H9 (cell line): ENCODE data around the gene S100A6. TPM values are rescaled to one million over a fixed set of nuclear protein-coding genes. Genes with fewer than 3 reads are reported as not detected.

Experiments
- DNase-seq: peaks from one replicate; pipeline ENCODE4 v3.0.0-alpha.2; 2017
- H2AFZ ChIP-seq: one replicate; pipeline ENCODE4 v1.6.1; 2013; ENCODE audit warnings: mild to moderate bottlenecking, low read length, control low read depth, moderate library complexity
- H2AK5ac ChIP-seq: 2 replicates; pipeline ENCODE4 v1.6.1; 2013; ENCODE audit warnings: low read length, control low read depth, mixed read lengths; ENCODE audit not compliant: insufficient read length
- H2BK120ac ChIP-seq: one replicate; pipeline ENCODE4 v1.6.1; 2013; ENCODE audit warnings: low read depth, mild to moderate bottlenecking, low read length, control low read depth, inconsistent platforms; ENCODE audit not compliant: poor library complexity, severe bottlenecking
- H2BK12ac ChIP-seq: 2 replicates; pipeline ENCODE4 v1.6.1; 2013; ENCODE audit warnings: low read length, control low read depth, mixed read lengths, low read depth; ENCODE audit not compliant: insufficient read length
- H2BK15ac ChIP-seq: 2 replicates; pipeline ENCODE4 v1.6.1; 2013; ENCODE audit warnings: low read depth, low read length, control low read depth
- H2BK20ac ChIP-seq: one replicate; pipeline ENCODE4 v1.6.1; 2013; ENCODE audit warnings: low read depth, mild to moderate bottlenecking, low read length, control low read depth, inconsistent platforms; ENCODE audit not compliant: poor library complexity, severe bottlenecking
- H2BK5ac ChIP-seq: 2 replicates; pipeline ENCODE4 v1.6.1; 2013; ENCODE audit warnings: low read length, control low read depth, mixed read lengths; ENCODE audit not compliant: insufficient read length
- H3K14ac ChIP-seq: 2 replicates; pipeline ENCODE4 v1.6.1; 2013; ENCODE audit warnings: low read length, control low read depth; ENCODE audit not compliant: insufficient read depth
- H3K18ac ChIP-seq: 2 replicates; pipeline ENCODE4 v1.6.1; 2013; ENCODE audit warnings: low read depth, mild to moderate bottlenecking, mixed read lengths, low read length, control low read depth; ENCODE audit not compliant: insufficient read length
- H3K23ac ChIP-seq: 2 replicates; pipeline ENCODE4 v1.6.1; 2013; ENCODE audit warnings: low read length, control low read depth, mixed read lengths, low read depth; ENCODE audit not compliant: insufficient read length
- H3K23me2 ChIP-seq: 2 replicates; pipeline ENCODE4 v1.6.1; 2013; ENCODE audit warnings: low read depth, mild to moderate bottlenecking, mixed read lengths, low read length, control low read depth; ENCODE audit not compliant: insufficient read length, poor library complexity, severe bottlenecking
- H3K27ac ChIP-seq: 2 replicates; pipeline ENCODE4 v1.5.1; 2013; ENCODE audit warnings: low read length, control low read depth, mixed read lengths, low read depth; ENCODE audit not compliant: insufficient read length
- H3K27me3 ChIP-seq: 2 replicates; pipeline ENCODE4 v1.6.1; 2013; ENCODE audit warnings: low read length, control low read depth, inconsistent platforms; ENCODE audit not compliant: insufficient read depth
- H3K4ac ChIP-seq: 2 replicates; pipeline ENCODE4 v1.6.1; 2013; ENCODE audit warnings: low read depth, mild to moderate bottlenecking, control low read depth, inconsistent platforms, low read length, moderate library complexity
- H3K4me1 ChIP-seq: 2 replicates; pipeline ENCODE4 v1.6.1; 2013; ENCODE audit warnings: low read length, control low read depth, inconsistent platforms; ENCODE audit not compliant: insufficient read depth
- H3K4me2 ChIP-seq: 2 replicates; pipeline ENCODE4 v1.6.1; 2013; ENCODE audit warnings: low read length, control low read depth, mixed read lengths; ENCODE audit not compliant: insufficient read length, insufficient read depth
- H3K56ac ChIP-seq: 2 replicates; pipeline ENCODE4 v1.6.1; 2013; ENCODE audit warnings: low read depth, mild to moderate bottlenecking, mixed read lengths, low read length, control low read depth; ENCODE audit not compliant: insufficient read length
- H3K79me1 ChIP-seq: 2 replicates; pipeline ENCODE4 v1.6.1; 2013; ENCODE audit warnings: low read depth, mild to moderate bottlenecking, moderate library complexity, low read length, control low read depth, inconsistent platforms; ENCODE audit not compliant: insufficient read depth, poor library complexity, severe bottlenecking
- H3K79me2 ChIP-seq: 2 replicates; pipeline ENCODE4 v1.6.1; 2013; ENCODE audit warnings: low read length, control low read depth, inconsistent platforms; ENCODE audit not compliant: insufficient read depth
- H3K9ac ChIP-seq: 2 replicates; pipeline ENCODE4 v1.6.1; 2013; ENCODE audit warnings: low read length, control low read depth, mixed read lengths; ENCODE audit not compliant: insufficient read length; ENCODE audit errors: extremely low read depth
- H3K9me3 ChIP-seq: one replicate; pipeline ENCODE4 v1.6.1; 2013; ENCODE audit warnings: low read depth, low read length, inconsistent platforms; ENCODE audit not compliant: control insufficient read depth
- H3T11ph ChIP-seq: one replicate; pipeline ENCODE4 v1.6.1; 2013; ENCODE audit warnings: mild to moderate bottlenecking, low read length, control low read depth, inconsistent platforms
- H4K20me1 ChIP-seq: one replicate; pipeline ENCODE4 v1.6.1; 2013; ENCODE audit not compliant: control insufficient read depth, insufficient read length, insufficient read depth
- H4K5ac ChIP-seq: 2 replicates; pipeline ENCODE4 v1.6.1; 2013; ENCODE audit warnings: low read depth, mild to moderate bottlenecking, mixed read lengths, low read length, control low read depth; ENCODE audit not compliant: insufficient read length
- H4K8ac ChIP-seq: replicated peaks from 2 replicates; pipeline ENCODE4 v1.6.1; 2013; ENCODE audit warnings: low read length, control low read depth, mixed read lengths, low read depth; ENCODE audit not compliant: insufficient read length
- H4K91ac ChIP-seq: 2 replicates; pipeline ENCODE4 v1.6.1; 2013; ENCODE audit warnings: low read depth, mild to moderate bottlenecking, moderate library complexity, mixed read lengths, low read length, control low read depth; ENCODE audit not compliant: insufficient read length
- H3K27ac Mint-ChIP-seq, 3 experiments: 2 replicates in 2 of 3; 3 replicates in 1 of 3; pipeline ENCODE4 v1.8.0; 2020 to 2021; ENCODE audit warnings: mixed read lengths in 3 of 3, mild to moderate bottlenecking in 1 of 3, moderate library complexity in 1 of 3
- H3K27me3 Mint-ChIP-seq: 2 replicates; pipeline ENCODE4 v1.8.0; 2021; ENCODE audit warnings: low read depth, mild to moderate bottlenecking, moderate library complexity, mixed read lengths
- H3K36me3 Mint-ChIP-seq, 3 experiments: 2 replicates in 2 of 3; 3 replicates in 1 of 3; pipeline ENCODE4 v1.8.0; 2020 to 2021; ENCODE audit warnings: low read depth in 3 of 3, mixed read lengths in 3 of 3; ENCODE audit not compliant: insufficient read depth in 1 of 3
- H3K4me1 Mint-ChIP-seq, 2 experiments: 2 replicates each; pipeline ENCODE4 v1.8.0; 2020; ENCODE audit warnings: mixed read lengths in 2 of 2
- H3K4me3 Mint-ChIP-seq, 2 experiments: 2 replicates in 1 of 2; 3 replicates in 1 of 2; pipeline ENCODE4 v1.8.0; 2020 to 2021; ENCODE audit warnings: mild to moderate bottlenecking in 2 of 2, mixed read lengths in 2 of 2, moderate library complexity in 1 of 2
- H3K9me3 Mint-ChIP-seq, 2 experiments: 2 replicates in 1 of 2; 3 replicates in 1 of 2; pipeline ENCODE4 v1.8.0; 2020; ENCODE audit warnings: mild to moderate bottlenecking in 2 of 2, mixed read lengths in 2 of 2, moderate library complexity in 1 of 2
- CTCF ChIP-seq: fragments of 200-600 bp; sonication (generic); conservative IDR thresholded peaks from 3 replicates; pipeline ENCODE4 v1.8.0; 2021; ENCODE audit warnings: antibody characterized with exemption, mild to moderate bottlenecking
- WGBS: extraction: QIAGEN DNeasy Blood & Tissue Kit; methylation state at CpG from one replicate; pipeline ENCODE4 v1.1.7; 2013; ENCODE audit warnings: missing lambda C conversion rate, low lambda C conversion rate, mixed read lengths; ENCODE audit not compliant: insufficient read length; ENCODE audit errors: extremely low coverage; 5-methylcytosine and 5-hydroxymethylcytosine counted together
- total RNA-seq: library from RNA; stranded (reverse); gene quantifications from 2 replicates; pipeline ENCODE4 v1.2.1, GENCODE V29; 2021

S100A6 gene
- total RNA-seq, 1 experiment from 2014 or later = not detected

- H3K9ac ChIP-seq = no peak overlapping the region
- no peak for TF ChIP-seq CTCF
- no peaks in the 10 kb centered on the region for H3K79me1 ChIP-seq
- H3K56ac ChIP-seq = no peak overlapping the region
- no peaks in the 10 kb centered on the region for H3K9me3 ChIP-seq
- no peaks in the 10 kb centered on the region for H3K23me2 ChIP-seq
- no peak overlapping the region for H3K27ac Mint-ChIP-seq
- no peaks in the 10 kb centered on the region; the same call in 1 of the 2 replicates for H3K27me3 Mint-ChIP-seq
- no peaks in the 10 kb centered on the region for H3K79me2 ChIP-seq
- no peaks in the 10 kb centered on the region for H3K36me3 Mint-ChIP-seq
- H2BK20ac ChIP-seq = no peak overlapping the region
- H2BK15ac ChIP-seq = no peak overlapping the region
- H4K5ac ChIP-seq = no peak overlapping the region
- no peak overlapping the region for H3K14ac ChIP-seq
- no peak for DNase-seq
- no peaks in the 10 kb centered on the region for H3K27me3 ChIP-seq
- H2BK5ac ChIP-seq = no peak overlapping the region
- H3K4ac ChIP-seq = no peak overlapping the region
- H3K9me3 Mint-ChIP-seq = no peaks in the 10 kb centered on the region; a peak in 1 of 5 replicates
- H3K4me1 ChIP-seq = peaks cover 2% of the 10 kb centered on the region; the same call in 1 of the 2 replicates
- no peak overlapping the region for H3K27ac ChIP-seq
- no peak overlapping the region for H3K23ac ChIP-seq
- H2AK5ac ChIP-seq = no peak overlapping the region
- no peak overlapping the region for H3T11ph ChIP-seq
- H3K4me1 Mint-ChIP-seq = peaks cover 11 to 22% of the 10 kb centered on the region in 2 experiments
- no peak overlapping the region for H3K4me2 ChIP-seq
- H4K91ac ChIP-seq = no peak overlapping the region
- H2AFZ ChIP-seq = no peak overlapping the region
- H4K8ac ChIP-seq = no peak overlapping the region
- no CpG with 5 or more reads among the region's 4 CpGs for WGBS
- no peaks in the 10 kb centered on the region for H4K20me1 ChIP-seq
- no peak overlapping the region for H3K18ac ChIP-seq
- H3K4me3 Mint-ChIP-seq = no peak overlapping the region
- no peak overlapping the region for H2BK120ac ChIP-seq
- no peak overlapping the region for H2BK12ac ChIP-seq
Observed at GRCh38 chr1:153488731-153489130, 47.1 kb downstream of the S100A6 start.
